Mononuclear cell (primary cell): ENCODE measurements around the gene TACC3. TPM values are rescaled to one million over a fixed set of nuclear protein-coding genes. Genes with fewer than 3 reads are reported as not detected.

Experiments
- H3K27me3 ChIP-seq: 2 replicates; pipeline ENCODE4 v1.6.0; 2011; ENCODE audit warnings: low read length, control low read depth; ENCODE audit not compliant: insufficient read depth
- H3K4me1 ChIP-seq: 2 replicates; pipeline ENCODE4 v1.5.1; 2011; ENCODE audit warnings: mild to moderate bottlenecking, low read length, control low read depth; ENCODE audit not compliant: insufficient read depth
- H3K4me3 ChIP-seq: 2 replicates; pipeline ENCODE4 v1.5.1; 2011; ENCODE audit warnings: mild to moderate bottlenecking, low read length, moderate library complexity
- H3K9me3 ChIP-seq: 2 replicates; pipeline ENCODE4 v1.5.1; 2011; ENCODE audit warnings: low read depth, mild to moderate bottlenecking, control low read depth, low read length
- total RNA-seq: library from RNA; depleted of rRNA; stranded (reverse); fragments of >200 nt; gene quantifications from one replicate; pipeline ENCODE4 v1.2.3, GENCODE V29; 2012

The TACC3 gene
- total RNA-seq, 1 donor, result 27.0 TPM

DNA sequence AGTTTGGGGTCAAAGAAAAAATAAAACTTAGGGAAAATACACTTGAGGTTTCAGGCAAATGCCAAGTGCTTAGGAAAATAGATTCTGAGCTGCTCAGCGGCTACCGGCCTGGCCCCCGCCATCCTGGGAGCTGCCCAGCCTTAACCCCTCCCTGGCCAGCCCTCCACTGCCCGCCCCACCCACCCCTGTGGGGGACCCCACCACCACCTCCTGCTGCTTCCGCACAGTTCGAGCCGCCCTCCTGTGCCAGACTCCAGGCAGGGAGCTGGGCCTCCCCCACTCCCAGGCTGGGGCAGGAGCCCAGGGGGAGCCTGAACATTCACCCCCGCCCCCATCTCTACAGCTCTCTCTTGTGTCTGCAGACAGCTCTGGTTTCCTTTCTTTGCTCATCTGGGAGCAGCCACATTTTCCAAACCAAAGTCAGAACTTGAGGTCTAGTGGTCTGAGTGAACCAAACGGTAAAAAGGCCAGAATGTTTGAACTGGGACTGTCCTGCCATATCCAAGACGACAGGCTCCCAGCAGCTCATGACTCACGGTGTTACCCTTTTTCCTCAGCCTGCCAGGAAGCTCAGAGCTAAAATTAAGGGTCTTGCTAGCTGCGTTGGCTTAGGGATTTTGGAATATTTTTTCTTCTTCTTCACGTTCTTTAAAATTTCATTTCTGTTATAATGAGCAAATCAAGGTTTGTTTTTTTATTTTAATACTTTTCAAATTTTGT, 67.1 kb downstream of the TACC3 start:
- Histone ChIP-seq H3K4me1 (no peaks in the 10 kb centered on the region), H3K4me3 (no peak overlapping the region), H3K9me3 (no peaks in the 10 kb centered on the region), H3K27me3 (no peaks in the 10 kb centered on the region)

DNA sequence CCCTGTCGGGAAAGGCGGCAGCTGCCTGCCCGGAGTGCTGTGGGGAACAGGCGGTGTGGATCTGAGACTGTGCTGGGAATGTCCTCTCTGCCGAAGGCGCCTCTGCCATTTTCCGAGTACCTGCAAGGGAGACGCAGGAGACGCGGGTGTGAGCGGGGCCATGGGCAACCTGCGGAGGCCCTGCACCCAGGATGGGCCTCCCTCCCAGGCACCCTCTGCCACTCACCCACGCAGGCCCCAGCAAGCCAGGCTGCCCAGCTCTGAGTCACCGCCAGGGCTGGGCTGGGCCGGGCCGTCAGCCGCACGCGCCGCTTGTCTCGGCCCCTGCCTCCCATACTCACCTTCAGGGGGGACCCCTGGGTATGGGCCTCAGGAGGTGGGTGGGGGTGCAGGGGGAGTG, 68.2 kb downstream of the TACC3 start:
- Histone ChIP-seq H3K9me3 (no peaks in the 10 kb centered on the region), H3K4me1 (peaks cover 7% of the 10 kb centered on the region), H3K27me3 (peaks cover 2% of the 10 kb centered on the region), H3K4me3 (no peak overlapping the region)

DNA sequence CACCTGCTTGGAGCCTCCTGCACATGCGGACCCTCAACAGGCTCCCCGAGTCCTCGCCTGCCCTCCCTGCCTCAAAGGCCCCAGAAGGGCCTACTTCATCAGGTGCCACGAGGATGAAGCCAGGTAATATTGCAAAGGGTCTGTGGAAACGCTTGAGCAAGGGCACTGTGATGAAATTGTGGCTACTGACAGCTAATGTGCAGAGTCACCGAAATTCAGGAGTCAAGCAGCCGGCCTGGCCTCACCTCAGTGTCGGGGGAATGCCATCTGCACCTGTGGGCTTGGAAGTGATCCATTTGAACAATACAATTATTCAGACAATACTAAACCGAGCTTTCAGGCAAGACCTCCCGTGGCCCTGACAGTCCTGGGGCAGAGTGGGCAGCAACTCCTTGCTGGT, 68.7 kb downstream of the TACC3 start:
- peaks cover 2% of the 10 kb centered on the region for H3K27me3 ChIP-seq
- no peaks in the 10 kb centered on the region for H3K9me3 ChIP-seq
- peaks cover 10% of the 10 kb centered on the region for H3K4me1 ChIP-seq
- no peak overlapping the region for H3K4me3 ChIP-seq

DNA sequence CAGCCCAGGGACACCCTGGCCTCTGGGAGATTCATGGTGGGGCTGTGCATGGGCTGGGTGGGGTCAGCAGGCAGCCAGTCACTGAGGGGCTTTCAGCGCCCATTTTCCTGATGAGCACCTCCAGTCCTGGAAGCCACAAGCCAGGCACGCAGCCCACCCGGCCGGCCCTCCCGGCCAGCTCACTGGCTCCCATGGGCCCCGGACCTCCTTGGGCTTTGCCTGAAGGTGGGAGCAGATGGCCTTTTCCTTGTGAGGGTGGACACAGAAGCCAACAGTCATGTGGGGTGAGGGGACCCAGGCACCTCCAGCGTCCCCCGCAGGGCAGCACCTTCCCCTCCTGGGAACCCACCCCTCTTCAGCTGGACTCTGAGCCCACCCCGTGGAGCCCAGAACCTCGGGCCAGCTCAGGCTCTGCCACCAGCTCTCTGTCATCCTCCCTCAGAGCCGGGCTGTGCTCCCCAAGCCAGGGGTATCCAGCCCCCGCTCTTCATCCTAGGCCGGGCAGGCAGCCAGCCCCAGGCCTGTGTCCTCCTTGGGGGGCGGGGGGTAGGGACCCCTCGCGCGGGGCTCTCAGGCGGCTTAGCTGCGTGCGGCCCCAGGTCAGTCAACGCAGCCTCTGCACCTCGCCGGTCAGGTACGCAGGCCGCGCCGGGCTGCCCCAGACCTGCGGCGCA, 71.0 kb downstream of the TACC3 start:
- H3K4me1 ChIP-seq, result peaks cover 18% of the 10 kb centered on the region
- no peak overlapping the region for H3K4me3 ChIP-seq
- H3K27me3 ChIP-seq, result peaks cover 18% of the 10 kb centered on the region
- no peaks in the 10 kb centered on the region for H3K9me3 ChIP-seq

DNA sequence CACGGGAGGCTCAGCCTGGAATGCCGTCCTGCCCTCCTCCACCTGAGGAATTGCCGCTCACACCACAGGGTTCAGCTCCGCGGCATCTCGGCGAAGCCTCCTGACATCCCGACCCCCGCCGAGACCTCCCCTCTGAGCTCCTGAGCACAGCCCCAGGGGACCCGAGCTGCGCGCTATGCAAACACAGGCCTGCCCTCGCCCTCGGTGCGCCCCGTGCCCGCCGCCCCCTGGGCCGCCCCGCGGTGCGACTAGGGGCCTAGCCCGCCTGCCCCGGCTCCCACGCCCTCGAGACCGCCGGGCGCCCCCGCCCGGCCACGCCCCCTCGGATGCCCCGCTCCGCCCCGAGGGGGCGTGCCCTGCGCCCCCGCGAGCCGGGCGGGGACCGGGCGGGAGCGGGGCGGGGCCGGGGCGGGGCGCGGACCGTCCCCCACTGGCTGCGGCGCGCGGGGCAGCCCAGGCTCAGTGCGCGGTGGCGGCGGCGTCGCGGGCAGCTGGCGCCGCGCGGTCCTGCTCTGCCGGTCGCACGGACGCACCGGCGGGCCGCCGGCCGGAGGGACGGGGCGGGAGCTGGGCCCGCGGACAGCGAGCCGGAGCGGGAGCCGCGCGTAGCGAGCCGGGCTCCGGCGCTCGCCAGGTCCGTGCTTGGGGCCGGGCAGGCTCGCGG, 71.6 kb downstream of the TACC3 start, which contains the start of gene FGFR3:
Gene FGFR3 (plus strand): TSS at position 462 of the 664 bp plus-strand sequence. CDS start 642 bp downstream, outside the sequence.
- Histone ChIP-seq H3K9me3 (no peaks in the 10 kb centered on the region), H3K27me3 (peaks cover 18% of the 10 kb centered on the region), H3K4me3 (no peak within 1 kb of the TSS), H3K4me1 (peaks cover 18% of the 10 kb centered on the region)

DNA sequence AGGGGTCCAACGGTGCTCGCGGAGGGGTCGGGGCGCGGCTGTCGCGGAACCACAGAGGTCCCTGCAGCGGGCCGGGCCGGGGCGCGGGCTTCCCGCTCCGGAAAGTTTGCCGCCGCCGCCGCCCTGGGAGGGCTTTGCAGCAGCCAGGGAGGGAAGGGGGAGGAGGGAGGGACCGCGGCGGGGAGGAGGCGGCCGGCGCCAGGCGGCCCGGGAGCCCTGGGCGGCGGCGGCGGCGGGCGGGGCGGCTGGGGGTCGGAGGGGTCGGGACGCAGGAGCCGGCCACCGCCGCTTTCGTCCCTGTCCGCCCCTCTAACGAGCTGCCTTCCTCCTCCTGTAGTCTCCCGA, 72.1 kb downstream of the TACC3 start:
- Histone ChIP-seq H3K9me3 (no peaks in the 10 kb centered on the region), H3K4me3 (no peak overlapping the region), H3K27me3 (peaks cover 18% of the 10 kb centered on the region), H3K4me1 (peaks cover 18% of the 10 kb centered on the region)

DNA sequence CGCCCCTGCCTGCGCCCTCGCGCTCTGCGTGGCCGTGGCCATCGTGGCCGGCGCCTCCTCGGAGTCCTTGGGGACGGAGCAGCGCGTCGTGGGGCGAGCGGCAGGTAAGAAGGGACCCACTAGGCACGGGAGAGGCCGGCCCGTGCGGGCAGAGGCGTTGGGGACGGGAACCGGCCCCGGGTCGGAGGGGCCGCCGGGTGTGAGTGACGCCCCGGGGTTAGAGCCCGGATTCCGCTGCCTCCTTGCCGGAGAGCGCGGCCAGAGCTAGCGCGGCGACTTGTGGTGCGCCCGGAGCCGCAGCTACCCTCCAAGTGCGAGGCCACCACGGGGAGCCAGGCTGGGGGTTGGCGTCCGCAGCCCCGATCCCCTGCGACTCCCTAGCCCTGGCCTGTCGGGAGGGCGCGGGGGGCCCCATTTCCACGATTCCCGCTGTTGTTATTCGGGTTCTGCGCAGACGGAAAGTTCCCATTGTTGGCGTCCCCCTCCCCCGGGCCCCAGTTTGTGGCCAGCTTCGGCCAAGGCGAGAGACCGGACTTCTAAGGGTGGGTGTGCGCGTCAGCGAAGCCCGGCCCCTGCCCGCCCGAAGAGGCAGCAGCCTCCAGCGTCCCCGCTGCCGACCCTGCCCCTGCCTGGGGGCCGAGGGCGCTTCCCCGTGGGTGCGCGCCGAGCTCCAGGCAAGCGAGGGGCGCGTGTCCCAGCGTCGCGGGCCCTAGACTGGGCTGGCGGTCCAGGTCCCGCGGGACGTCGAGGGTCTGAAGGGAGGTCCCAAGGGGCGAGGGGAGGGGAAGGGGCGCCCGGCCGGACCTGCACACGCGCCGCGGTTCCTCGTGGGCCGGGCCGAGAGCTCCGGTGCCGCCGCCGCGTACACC, 72.9 kb downstream of the TACC3 start:
- Histone ChIP-seq H3K4me1 (peaks cover 18% of the 10 kb centered on the region), H3K9me3 (no peaks in the 10 kb centered on the region), H3K27me3 (peaks cover 18% of the 10 kb centered on the region), H3K4me3 (no peak overlapping the region)

Other genes with a start within 250 kb of the TACC3 start
- 2.2 TPM for gene FAM53A, start 37.2 kb upstream of the TACC3 start, total RNA-seq
- gene SLBP, start 9.2 kb upstream of the TACC3 start, total RNA-seq, result 61.9 TPM
- gene TMEM129, start 198 bp upstream of the TACC3 start, total RNA-seq, result 12.1 TPM
- under 0.01 TPM for gene FGFR3, start 71.8 kb downstream of the TACC3 start, total RNA-seq
- 16.0 TPM for gene LETM1, start 134.6 kb downstream of the TACC3 start, total RNA-seq
- gene NSD2, start 149.9 kb downstream of the TACC3 start, total RNA-seq, result 45.3 TPM